GM12864 (cell line): ENCODE measurements around the gene LRRC4.

ENCODE experiments used
- DNase-seq: peaks from one replicate; pipeline ENCODE4 v3.0.0-alpha.2; 2011; ENCODE audit warnings: low read depth
- H3K4me3 ChIP-seq: 2 replicates; pipeline ENCODE4 v1.5.1; 2011; ENCODE audit warnings: mild to moderate bottlenecking, low read depth, low read length, control low read depth
- CTCF ChIP-seq: IDR thresholded peaks from 2 replicates; pipeline ENCODE4 v1.5.1; 2011; ENCODE audit warnings: low read depth, mild to moderate bottlenecking, moderate library complexity, low read length, control low read depth, inconsistent platforms; ENCODE audit errors: missing control alignments

Gene LRRC4

GRCh38 chr7:128020159-128020558 is 11.1 kb downstream of the LRRC4 start:
- no peak overlapping the region for H3K4me3 ChIP-seq
- peak; percentile 38 for TF ChIP-seq CTCF
- no peak for DNase-seq

- no peak for TF ChIP-seq CTCF
- H3K4me3 ChIP-seq: no peak overlapping the region
- DNase-seq: no peak
Observed at GRCh38 chr7:128019288-128019687, 11.9 kb downstream of the LRRC4 start.

- no peak for TF ChIP-seq CTCF
- H3K4me3 ChIP-seq: no peak overlapping the region
- no peak for DNase-seq
Observed at GRCh38 chr7:128017862-128018845, 13.1 kb downstream of the LRRC4 start.

- DNase-seq: no peak
- no peak overlapping the region for H3K4me3 ChIP-seq
- no peak for TF ChIP-seq CTCF
Observed at GRCh38 chr7:128017460-128017859, 13.8 kb downstream of the LRRC4 start.

GRCh38 chr7:128014811-128015210 is 16.4 kb downstream of the LRRC4 start:
- DNase-seq: no peak
- no peak overlapping the region for H3K4me3 ChIP-seq
- no peak for TF ChIP-seq CTCF

- TF ChIP-seq CTCF: no peak
- no peak overlapping the region for H3K4me3 ChIP-seq
- no peak for DNase-seq
Observed at GRCh38 chr7:128011131-128011661, 20.0 kb downstream of the LRRC4 start.
